OCI-LY1 (cell line): ENCODE data around the gene OBSL1.

ENCODE experiments used
- H2AFZ ChIP-seq: fragments of 200-600 bp; sonication (generic), shearing (Covaris generic); 2 replicates; pipeline ENCODE4 v1.6.0; 2014; ENCODE audit warnings: antibody characterized with exemption, mild to moderate bottlenecking, low read length
- H3F3A ChIP-seq: fragments of 200-600 bp; sonication (generic), shearing (Covaris generic); 2 replicates; pipeline ENCODE4 v1.6.0; 2014; ENCODE audit warnings: mild to moderate bottlenecking, antibody characterized with exemption, low read length, moderate library complexity; ENCODE audit not compliant: insufficient read depth
- H3K27ac ChIP-seq: fragments of 200-600 bp; sonication (generic); 2 replicates; pipeline ENCODE4 v1.5.1; 2014; ENCODE audit warnings: low read length, mixed run types, mild to moderate bottlenecking, low read depth; ENCODE audit not compliant: poor library complexity, severe bottlenecking
- H3K27me3 ChIP-seq: fragments of 200-600 bp; sonication (generic); 2 replicates; pipeline ENCODE4 v1.6.0; 2014; ENCODE audit warnings: antibody characterized with exemption, mild to moderate bottlenecking, low read length, moderate library complexity; ENCODE audit not compliant: insufficient read depth
- H3K36me3 ChIP-seq: fragments of 200-600 bp; sonication (generic); 2 replicates; pipeline ENCODE4 v1.6.1; 2014; ENCODE audit warnings: mild to moderate bottlenecking, antibody characterized with exemption, low read length, moderate library complexity, mixed read lengths; ENCODE audit not compliant: insufficient read depth
- H3K4me1 ChIP-seq: fragments of 200-600 bp; sonication (generic); 2 replicates; pipeline ENCODE4 v1.5.1; 2014; ENCODE audit warnings: mild to moderate bottlenecking, low read length, moderate library complexity; ENCODE audit not compliant: insufficient read depth, severe bottlenecking
- H3K4me2 ChIP-seq: fragments of 200-600 bp; sonication (generic), shearing (Covaris generic); 2 replicates; pipeline ENCODE4 v1.6.1; 2014; ENCODE audit warnings: low read length
- H3K4me3 ChIP-seq: fragments of 200-600 bp; sonication (generic); 2 replicates; pipeline ENCODE4 v1.5.1; 2014; ENCODE audit warnings: low read length, low read depth, mild to moderate bottlenecking, mixed read lengths; ENCODE audit not compliant: poor library complexity, severe bottlenecking
- H3K79me2 ChIP-seq: fragments of 200-600 bp; shearing (Covaris generic); 2 replicates; pipeline ENCODE4 v1.6.1; 2016; ENCODE audit warnings: mixed run types, low read length, mixed read lengths; ENCODE audit not compliant: insufficient read depth
- H3K9ac ChIP-seq: fragments of 200-600 bp; sonication (generic), shearing (Covaris generic); 2 replicates; pipeline ENCODE4 v1.6.1; 2014; ENCODE audit warnings: mild to moderate bottlenecking, low read length, mixed read lengths
- H3K9me2 ChIP-seq: fragments of 200-600 bp; sonication (generic), shearing (Covaris generic); 2 replicates; pipeline ENCODE4 v1.6.1; 2014; ENCODE audit warnings: low read depth, mild to moderate bottlenecking, low read length, mixed read lengths
- H3K9me3 ChIP-seq: fragments of 200-600 bp; shearing (Covaris generic); 2 replicates; pipeline ENCODE4 v1.6.1; 2014; ENCODE audit warnings: low read length, mixed read lengths
- H4K20me1 ChIP-seq: fragments of 200-600 bp; sonication (generic), shearing (Covaris generic); 2 replicates; pipeline ENCODE4 v1.6.0; 2016; ENCODE audit warnings: mild to moderate bottlenecking, low read length; ENCODE audit not compliant: insufficient read depth
- EZH2 ChIP-seq: fragments of 200-600 bp; sonication (generic), shearing (Covaris generic); IDR thresholded peaks from 2 replicates; pipeline ENCODE4 v1.8.0; 2017; ENCODE audit warnings: borderline replicate concordance, mixed run types, mild to moderate bottlenecking, antibody characterized with exemption, low read length, moderate library complexity, mixed read lengths
- TF ChIP-seq, protein P1 (sequence below): fragments of 200-600 bp; sonication (generic), shearing (Covaris generic); IDR thresholded peaks from 2 replicates; pipeline ENCODE4 v1.5.1; 2017; ENCODE audit warnings: mild to moderate bottlenecking, antibody characterized with exemption, low read length, moderate library complexity, mixed read lengths

The OBSL1 gene

DNA sequence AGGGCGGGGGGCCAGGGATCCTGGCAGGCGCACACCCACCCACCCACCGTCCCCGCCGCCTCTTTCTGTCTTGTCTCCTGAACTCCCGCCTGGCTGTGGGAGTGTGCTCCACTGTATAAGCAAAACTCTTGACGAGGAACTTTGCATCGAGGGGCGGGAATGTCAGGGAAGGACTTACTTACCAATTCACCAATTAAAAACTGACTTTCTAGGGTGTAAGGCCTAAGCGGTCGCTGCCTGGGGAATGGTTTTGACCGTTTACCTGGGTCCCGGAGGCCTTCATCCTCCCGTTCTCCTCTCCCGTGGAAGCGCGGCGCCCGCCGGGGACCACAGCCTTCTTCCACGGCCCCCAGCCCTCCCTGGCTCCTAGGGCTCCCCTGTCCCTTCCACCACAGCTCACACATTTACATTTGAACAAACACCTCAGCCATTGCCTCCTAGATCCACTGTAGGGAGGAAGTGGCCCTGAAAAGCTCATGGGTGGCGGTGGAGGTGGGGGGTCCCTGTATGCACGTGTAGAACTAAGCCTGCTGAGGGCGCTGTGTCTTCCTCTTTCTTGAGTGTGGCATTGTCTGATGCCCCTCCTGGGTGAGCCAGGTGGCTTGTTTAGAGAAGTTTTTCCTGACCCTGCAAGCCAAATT lies 48.2 kb downstream of the OBSL1 start:
- no peaks in the 10 kb centered on the region for H3F3A ChIP-seq
- no peak overlapping the region for H3K9ac ChIP-seq
- no peak overlapping the region for H2AFZ ChIP-seq
- no peak overlapping the region for H3K4me3 ChIP-seq
- TF ChIP-seq EZH2: no peak
- TF ChIP-seq, protein P1, sequence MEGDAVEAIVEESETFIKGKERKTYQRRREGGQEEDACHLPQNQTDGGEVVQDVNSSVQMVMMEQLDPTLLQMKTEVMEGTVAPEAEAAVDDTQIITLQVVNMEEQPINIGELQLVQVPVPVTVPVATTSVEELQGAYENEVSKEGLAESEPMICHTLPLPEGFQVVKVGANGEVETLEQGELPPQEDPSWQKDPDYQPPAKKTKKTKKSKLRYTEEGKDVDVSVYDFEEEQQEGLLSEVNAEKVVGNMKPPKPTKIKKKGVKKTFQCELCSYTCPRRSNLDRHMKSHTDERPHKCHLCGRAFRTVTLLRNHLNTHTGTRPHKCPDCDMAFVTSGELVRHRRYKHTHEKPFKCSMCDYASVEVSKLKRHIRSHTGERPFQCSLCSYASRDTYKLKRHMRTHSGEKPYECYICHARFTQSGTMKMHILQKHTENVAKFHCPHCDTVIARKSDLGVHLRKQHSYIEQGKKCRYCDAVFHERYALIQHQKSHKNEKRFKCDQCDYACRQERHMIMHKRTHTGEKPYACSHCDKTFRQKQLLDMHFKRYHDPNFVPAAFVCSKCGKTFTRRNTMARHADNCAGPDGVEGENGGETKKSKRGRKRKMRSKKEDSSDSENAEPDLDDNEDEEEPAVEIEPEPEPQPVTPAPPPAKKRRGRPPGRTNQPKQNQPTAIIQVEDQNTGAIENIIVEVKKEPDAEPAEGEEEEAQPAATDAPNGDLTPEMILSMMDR: no peak
- no peaks in the 10 kb centered on the region for H3K36me3 ChIP-seq
- no peak overlapping the region for H3K4me2 ChIP-seq
- H4K20me1 ChIP-seq: no peaks in the 10 kb centered on the region
- no peaks in the 10 kb centered on the region for H3K9me2 ChIP-seq
- H3K27me3 ChIP-seq: 0 out of 2 replicates have a peak, but pooled peaks cover 6% of the 10 kb centered on the region
- no peaks in the 10 kb centered on the region for H3K9me3 ChIP-seq
- no peak overlapping the region for H3K27ac ChIP-seq
- no peaks in the 10 kb centered on the region for H3K79me2 ChIP-seq
- no peaks in the 10 kb centered on the region for H3K4me1 ChIP-seq

DNA sequence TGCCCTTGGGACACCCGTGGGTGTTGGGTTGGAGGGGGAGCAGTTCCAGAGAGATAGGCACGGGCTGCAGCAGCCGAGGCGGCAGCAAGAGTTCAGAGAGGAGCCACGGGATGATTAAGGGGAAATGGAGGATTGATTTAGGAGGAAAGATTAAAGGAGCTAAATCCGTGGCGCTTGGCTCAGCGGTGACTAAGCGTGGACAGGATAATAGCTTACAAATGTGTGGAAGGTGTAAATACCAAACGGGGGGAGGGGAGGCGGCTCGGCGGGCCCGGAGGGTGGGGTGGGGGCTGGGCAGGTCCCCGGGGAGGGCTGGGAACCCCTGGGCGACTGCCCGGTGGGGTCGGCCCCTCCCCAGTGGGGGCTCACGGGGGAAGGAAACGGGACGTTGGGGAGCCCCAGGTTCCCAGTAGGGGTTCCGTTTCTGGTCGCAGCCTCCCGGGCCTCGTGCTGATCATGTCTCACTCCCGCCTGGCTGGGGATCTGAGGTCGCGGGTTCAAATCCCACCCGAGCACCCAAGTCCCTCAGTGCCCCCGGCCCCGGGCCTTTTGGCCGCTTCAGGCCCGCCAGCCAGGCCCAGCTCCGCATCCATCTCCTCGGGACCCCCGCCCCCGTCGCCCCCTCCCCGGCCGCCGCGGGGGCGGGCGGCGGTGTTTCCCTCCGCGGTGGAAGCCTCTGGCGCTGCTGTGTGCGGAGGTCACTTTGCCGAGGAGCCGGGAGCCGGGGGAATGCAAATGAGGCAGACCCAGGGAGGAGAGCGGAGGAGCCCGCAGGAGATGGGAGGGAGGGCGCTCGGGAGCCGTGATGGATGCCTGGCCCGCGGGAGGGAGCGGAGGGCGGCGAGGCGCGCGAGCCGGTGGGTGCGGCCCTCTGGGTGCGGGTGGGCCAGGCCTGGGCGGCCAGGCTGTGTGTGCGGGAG lies 49.0 kb downstream of the OBSL1 start:
- Histone ChIP-seq H3K9ac (no peak overlapping the region), H3K27ac (no peak overlapping the region), H3F3A (no peaks in the 10 kb centered on the region), H3K79me2 (no peaks in the 10 kb centered on the region), H2AFZ (no peak overlapping the region), H3K9me2 (no peaks in the 10 kb centered on the region), H3K4me3 (no peak overlapping the region), H3K9me3 (no peaks in the 10 kb centered on the region), H3K27me3 (0 out of 2 replicates have a peak, but pooled peaks cover 6% of the 10 kb centered on the region), H4K20me1 (no peaks in the 10 kb centered on the region), H3K4me2 (no peak overlapping the region), H3K4me1 (no peaks in the 10 kb centered on the region), H3K36me3 (no peaks in the 10 kb centered on the region)
- TF ChIP-seq EZH2: no peak
- TF ChIP-seq, protein P1: no peak

DNA sequence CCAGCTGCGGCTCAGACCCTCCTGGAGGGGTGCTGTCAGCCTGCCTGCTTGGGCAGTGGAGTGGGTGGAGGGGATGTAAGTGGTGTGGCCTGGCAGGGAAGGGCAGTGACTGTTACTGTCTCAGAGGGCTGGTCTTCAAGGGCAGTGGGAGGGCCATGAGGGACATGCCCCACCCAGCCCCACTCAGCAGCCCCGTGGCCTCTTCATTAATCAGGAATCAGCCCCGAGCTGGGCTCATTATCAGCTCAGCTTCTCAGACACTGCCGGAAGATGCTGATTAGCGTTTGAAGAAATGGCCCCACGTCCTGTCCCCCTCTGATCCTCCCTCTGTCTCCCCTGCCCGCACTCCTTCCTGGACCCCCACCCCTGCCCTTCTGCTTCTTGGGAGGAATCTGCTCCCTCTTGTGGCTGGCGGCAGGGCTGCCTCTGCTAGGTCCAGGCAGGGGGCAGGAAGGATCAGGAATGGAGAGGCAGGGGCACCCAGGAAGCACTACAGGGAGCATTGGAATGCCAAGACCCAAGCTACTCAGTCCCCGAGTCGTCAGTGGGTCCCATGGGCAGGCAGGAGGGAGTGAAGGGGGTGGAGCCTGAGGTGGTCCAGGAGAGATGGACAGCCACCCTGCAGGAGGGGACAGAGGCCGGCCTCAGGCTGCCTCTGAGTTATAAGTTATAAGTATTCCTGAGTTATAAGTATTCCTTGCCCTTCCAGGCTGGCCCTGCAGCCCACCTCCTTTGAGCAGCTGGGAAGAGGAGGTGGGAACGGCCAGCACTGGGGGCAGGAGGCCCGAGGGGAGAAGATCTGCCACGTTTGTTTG lies 50.1 kb downstream of the OBSL1 start:
- H3F3A ChIP-seq: no peaks in the 10 kb centered on the region
- no peaks in the 10 kb centered on the region for H3K79me2 ChIP-seq
- no peak overlapping the region for H3K4me2 ChIP-seq
- H2AFZ ChIP-seq: no peak overlapping the region
- no peaks in the 10 kb centered on the region for H3K36me3 ChIP-seq
- H3K4me3 ChIP-seq: no peak overlapping the region
- no peaks in the 10 kb centered on the region for H4K20me1 ChIP-seq
- H3K9me3 ChIP-seq: no peaks in the 10 kb centered on the region
- no peak overlapping the region for H3K9ac ChIP-seq
- no peaks in the 10 kb centered on the region for H3K9me2 ChIP-seq
- TF ChIP-seq EZH2: no peak
- TF ChIP-seq, protein P1: peak; percentile 35; the same call in 1 of the 2 replicates
- H3K4me1 ChIP-seq: no peaks in the 10 kb centered on the region
- H3K27me3 ChIP-seq: 0 out of 2 replicates have a peak, but pooled peaks cover 6% of the 10 kb centered on the region
- no peak overlapping the region for H3K27ac ChIP-seq
